ENCODE data around the gene PPM1J. TPM values are rescaled to one million over a fixed set of nuclear protein-coding genes. Genes with fewer than 3 reads are reported as not detected.
A peak's percentile ranks its signal among the peaks of the same experiment; 100 is the strongest.

The PPM1J gene
- total RNA-seq, 5 donors from 2014 or later (not counting 1 experiment from before 2014, with no cell fraction given) = 0.15 to 0.77 (median 0.38) TPM

DNA sequence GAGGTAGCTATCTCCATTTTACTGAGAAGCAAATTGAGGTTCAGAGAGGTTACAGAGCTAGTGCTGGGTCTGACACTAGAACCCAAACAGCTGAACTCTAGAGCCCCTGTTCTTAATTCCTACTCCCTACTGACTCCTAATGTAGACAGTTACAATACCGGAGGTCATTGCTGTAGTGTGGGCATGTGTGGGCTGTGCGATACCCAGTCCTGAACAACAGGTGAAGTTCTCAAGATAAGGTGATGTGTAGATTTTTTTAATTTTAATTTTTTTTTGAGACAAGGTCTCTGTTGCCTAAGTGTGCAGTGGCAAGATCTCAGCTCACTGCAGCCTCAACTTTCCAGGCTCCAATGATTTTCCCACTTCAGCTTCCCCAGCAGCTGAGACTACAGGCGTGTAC, 6.6 kb downstream of the PPM1J start:
- Histone ChIP-seq H3K4me1 (ENCODE audit: control insufficient read depth in 1 of 2, extremely low read depth in 1 of 2, insufficient read depth in 2 of 2, low read length in 2 of 2) (peaks cover 11 to 39% of the 10 kb centered on the region in 2 experiments), H3K27me3 (replicated peaks in 1 of 2; ENCODE audit: control insufficient read depth in 2 of 2, extremely low read depth in 1 of 2, insufficient read depth in 2 of 2, low read length in 1 of 2) (peaks cover 0 to 19% of the 10 kb centered on the region in 2 experiments), H3K27ac (ENCODE audit: low read length) (no peak overlapping the region), H3K9me3 (no peaks in the 10 kb centered on the region), H3K36me3 (ENCODE audit: control insufficient read depth in 2 of 2, extremely low read depth in 1 of 2, insufficient read depth in 1 of 2, low read length in 1 of 2) (no peaks in the 10 kb centered on the region), H3K4me3 (ENCODE audit: control insufficient read depth in 1 of 2, extremely low read depth in 1 of 2, low read length in 1 of 2) (no peak overlapping the region)
- H3K27ac Mint-ChIP-seq = no peak overlapping the region
- ATAC-seq (replicated peaks in 1 of 4) = no peak
- no peaks in the 10 kb centered on the region for H3K36me3 Mint-ChIP-seq
- H3K4me1 Mint-ChIP-seq = peaks cover 27 to 36% (median 28%) of the 10 kb centered on the region in 3 donors
- H3K27me3 Mint-ChIP-seq = no peaks in the 10 kb centered on the region
- H3K4me3 Mint-ChIP-seq = peak overlapping the region; percentile 70 to 87 (median 84)
- POLR2A ChIA-PET = no interaction called here
- CTCF ChIA-PET = interaction anchor here (0.6 to 1.9 kb wide), 10 partner anchors 8 to 1226 kb away, joined by 3 to 7 read pairs (median 3); partner anchors contain the start of genes LRIG2 (in 1 of the 2) and MOV10 (in 1 of the 2)
- H3K9me3 Mint-ChIP-seq = no peaks in the 10 kb centered on the region
- DNase-seq = no peak
- WGBS (ENCODE audit: insufficient coverage) = no CpG with 5 or more reads among the region's 3 CpGs

DNA sequence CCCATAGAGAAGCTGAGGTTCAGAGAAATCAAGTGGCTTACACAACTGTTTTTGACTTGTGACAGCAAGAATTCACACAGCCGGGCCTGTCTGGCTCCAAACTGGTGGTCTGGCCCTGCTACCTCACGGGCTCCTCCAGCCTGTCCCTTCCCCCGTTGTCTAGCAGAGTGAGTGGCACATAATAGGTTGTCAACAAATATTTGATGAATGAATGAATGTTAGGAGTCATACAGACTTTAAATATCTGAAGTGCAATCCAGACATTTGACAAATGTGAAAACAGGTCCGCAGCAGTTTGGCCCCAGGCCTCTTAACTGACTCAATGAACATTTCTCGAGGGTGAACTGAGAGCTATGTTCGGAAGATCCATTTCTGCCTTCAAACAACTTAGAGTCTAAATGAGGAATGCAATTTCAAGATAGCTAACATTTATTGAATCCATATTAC, 7.1 kb downstream of the PPM1J start:
- H3K27ac Mint-ChIP-seq = peak overlapping the region in 1 of 2 donors; percentile 21
- 78% methylated on average over 4 of the region's 6 CpGs for WGBS (ENCODE audit: insufficient coverage)
- POLR2A ChIA-PET = no interaction called here

DNA sequence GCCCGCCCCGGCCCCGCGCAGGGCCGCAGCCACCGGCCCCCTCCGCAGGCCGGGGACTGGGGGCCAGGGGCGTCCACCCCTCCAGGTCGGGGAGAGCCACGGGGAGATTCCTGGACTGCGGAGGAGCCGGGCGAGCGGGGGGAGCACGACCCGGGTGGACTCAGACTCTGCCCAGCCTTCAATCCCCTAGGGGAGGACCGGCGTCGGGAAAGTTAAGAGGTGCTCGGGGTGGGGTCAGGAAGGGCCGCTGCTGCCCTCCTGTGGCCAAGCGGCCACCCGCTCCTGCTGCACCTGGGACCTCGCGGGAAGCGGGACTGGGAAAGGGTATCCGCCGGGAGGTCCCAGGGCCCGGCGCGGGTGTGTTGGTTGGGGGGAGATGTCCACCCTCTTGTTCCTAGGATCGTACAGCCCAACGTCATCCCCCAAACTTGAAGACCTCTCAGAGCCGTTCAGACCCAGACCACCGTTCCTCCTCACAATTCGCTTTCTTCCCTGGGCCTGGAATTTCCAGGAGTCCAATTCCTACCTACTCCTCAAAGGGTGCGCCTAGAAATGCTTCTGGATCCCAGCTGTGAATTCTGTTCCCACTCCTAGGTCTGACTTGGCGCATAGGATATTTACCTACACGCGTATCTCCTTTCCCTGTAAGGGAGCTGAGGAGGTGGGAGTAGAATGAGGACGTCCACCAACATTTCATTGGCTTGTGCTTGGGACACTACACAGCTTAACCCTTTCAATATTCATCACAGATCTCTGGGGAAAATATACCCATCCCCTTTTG, 7.7 kb downstream of the PPM1J start:
- ATAC-seq (replicated peaks in 1 of 4) (peak; percentile 64 to 68 (median 66)), DNase-seq (peak in 25 of 35 experiments; percentile 25 to 75 (median 38))
- ChIA-PET CTCF (interaction anchor here (0.6 to 1.9 kb wide), 11 partner anchors 9 to 365 kb away, joined by 3 to 7 read pairs (median 3); partner anchors contain the start of genes LRIG2 (in 1 of the 2), MOV10 (in 1 of the 2) and ST7L (in 1 of the 2)), POLR2A (no interaction called here)
- H3K36me3 Mint-ChIP-seq = no peaks in the 10 kb centered on the region
- H3K36me3 ChIP-seq (ENCODE audit: control insufficient read depth in 2 of 2, extremely low read depth in 1 of 2, insufficient read depth in 1 of 2, low read length in 1 of 2) = no peaks in the 10 kb centered on the region
- H3K4me1 Mint-ChIP-seq = peaks cover 31 to 44% (median 32%) of the 10 kb centered on the region in 3 donors
- no peaks in the 10 kb centered on the region for H3K9me3 ChIP-seq
- H3K27me3 Mint-ChIP-seq = no peaks in the 10 kb centered on the region
- peaks cover 11 to 42% of the 10 kb centered on the region in 2 experiments for H3K4me1 ChIP-seq (ENCODE audit: control insufficient read depth in 1 of 2, extremely low read depth in 1 of 2, insufficient read depth in 2 of 2, low read length in 2 of 2)
- no peaks in the 10 kb centered on the region for H3K9me3 Mint-ChIP-seq
- 12% methylated on average over 15 of the region's 42 CpGs for WGBS (ENCODE audit: insufficient coverage)
- H3K4me3 ChIP-seq (ENCODE audit: control insufficient read depth in 1 of 2, extremely low read depth in 1 of 2, low read length in 1 of 2) = peak overlapping the region; percentile 57 to 58
- H3K4me3 Mint-ChIP-seq = peak overlapping the region; percentile 70 to 87 (median 84)
- H3K27ac ChIP-seq (ENCODE audit: low read length) = no peak overlapping the region
- peaks cover 0 to 13% of the 10 kb centered on the region in 2 experiments for H3K27me3 ChIP-seq (replicated peaks in 1 of 2; ENCODE audit: control insufficient read depth in 2 of 2, extremely low read depth in 1 of 2, insufficient read depth in 2 of 2, low read length in 1 of 2)
- H3K27ac Mint-ChIP-seq = peak overlapping the region in 1 of 2 donors; percentile 42

More for the DNA sequence above, 7.1 kb downstream of the PPM1J start:
- CTCF ChIA-PET = interaction anchor here (0.6 to 1.9 kb wide), 12 partner anchors 8 to 365 kb away, joined by 3 to 7 read pairs (median 3); partner anchors contain the start of genes LRIG2 (in 1 of the 2), MOV10 (in 1 of the 2) and ST7L (in 1 of the 2)
- Histone ChIP-seq H3K4me3 (ENCODE audit: control insufficient read depth in 1 of 2, extremely low read depth in 1 of 2, low read length in 1 of 2) (no peak overlapping the region), H3K4me1 (ENCODE audit: control insufficient read depth in 1 of 2, extremely low read depth in 1 of 2, insufficient read depth in 2 of 2, low read length in 2 of 2) (peaks cover 11 to 40% of the 10 kb centered on the region in 2 experiments), H3K27ac (ENCODE audit: low read length) (no peak overlapping the region), H3K9me3 (no peaks in the 10 kb centered on the region), H3K27me3 (replicated peaks in 1 of 2; ENCODE audit: control insufficient read depth in 2 of 2, extremely low read depth in 1 of 2, insufficient read depth in 2 of 2, low read length in 1 of 2) (peaks cover 0 to 16% of the 10 kb centered on the region in 2 experiments), H3K36me3 (ENCODE audit: control insufficient read depth in 2 of 2, extremely low read depth in 1 of 2, insufficient read depth in 1 of 2, low read length in 1 of 2) (no peaks in the 10 kb centered on the region)
- Mint-ChIP-seq H3K9me3 (no peaks in the 10 kb centered on the region), H3K27me3 (no peaks in the 10 kb centered on the region), H3K36me3 (no peaks in the 10 kb centered on the region), H3K4me3 (peak overlapping the region; percentile 70 to 87 (median 84)), H3K4me1 (peaks cover 27 to 39% (median 28%) of the 10 kb centered on the region in 3 donors)
- ATAC-seq (replicated peaks in 1 of 4) (no peak), DNase-seq (no peak)

DNA sequence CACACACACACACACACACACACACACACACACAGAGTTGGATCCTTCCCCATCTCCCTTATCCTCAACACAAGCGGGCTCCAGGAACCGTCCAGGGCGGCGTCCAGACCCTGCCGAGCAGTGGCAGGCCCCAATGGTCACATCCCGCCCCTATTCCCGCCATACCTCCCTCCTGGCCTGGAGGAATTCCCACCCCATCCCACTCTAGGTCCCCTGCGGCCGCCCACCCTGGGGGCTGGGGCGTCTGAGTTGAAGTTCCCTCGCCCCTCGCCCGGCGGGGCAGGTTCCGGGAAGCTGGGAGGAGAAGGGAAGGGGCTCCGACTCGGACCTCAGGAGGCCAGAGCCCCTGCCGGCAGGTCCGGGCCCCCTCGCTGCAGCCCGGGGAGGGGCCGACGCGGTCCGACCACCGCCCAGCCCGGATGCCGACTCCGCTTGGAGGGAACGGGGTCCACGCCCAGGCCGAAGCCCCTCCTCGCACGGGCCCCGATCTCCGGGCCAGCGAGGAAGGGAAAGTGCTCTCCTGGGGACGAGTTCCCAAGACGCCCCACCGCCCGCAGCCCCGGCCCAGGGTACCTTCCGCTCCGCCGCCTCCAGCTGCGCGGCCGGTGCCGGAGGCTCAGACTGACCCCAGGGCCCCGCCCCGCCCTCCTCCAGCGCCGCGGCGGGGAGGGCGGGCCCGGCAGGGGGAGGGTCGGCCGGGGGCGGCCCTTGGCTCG, 8.5 kb downstream of the PPM1J start, which contains the start of gene RHOC:
RHOC (minus strand) TSS at position 623 of the 716 bp plus-strand sequence. CDS start 3,328 bp downstream, outside the sequence.
- H3K36me3 ChIP-seq (ENCODE audit: control insufficient read depth in 2 of 2, extremely low read depth in 1 of 2, insufficient read depth in 1 of 2, low read length in 1 of 2) = no peaks in the 10 kb centered on the region
- H3K4me1 Mint-ChIP-seq = peaks cover 38 to 51% (median 39%) of the 10 kb centered on the region in 3 donors
- peak; percentile 45 to 58 (median 50) for ATAC-seq (replicated peaks in 1 of 4)
- H3K27me3 Mint-ChIP-seq = no peaks in the 10 kb centered on the region
- no peaks in the 10 kb centered on the region for H3K36me3 Mint-ChIP-seq
- peak within 1 kb of the TSS; percentile 70 to 87 (median 84) for H3K4me3 Mint-ChIP-seq
- WGBS (ENCODE audit: insufficient coverage) = 19% methylated on average over 56 of the region's 61 CpGs
- no peak within 1 kb of the TSS for H3K27ac ChIP-seq (ENCODE audit: low read length)
- H3K4me3 ChIP-seq (ENCODE audit: control insufficient read depth in 1 of 2, extremely low read depth in 1 of 2, low read length in 1 of 2) = peak within 1 kb of the TSS; percentile 57 to 58
- peak within 1 kb of the TSS; percentile 44 to 79 for H3K27ac Mint-ChIP-seq
- H3K4me1 ChIP-seq (ENCODE audit: control insufficient read depth in 1 of 2, extremely low read depth in 1 of 2, insufficient read depth in 2 of 2, low read length in 2 of 2) = peaks cover 11 to 46% of the 10 kb centered on the region in 2 experiments
- no peaks in the 10 kb centered on the region for H3K9me3 Mint-ChIP-seq
- peak in 5 of 35 experiments; percentile 25 to 52 (median 29) for DNase-seq
- H3K27me3 ChIP-seq (replicated peaks in 1 of 2; ENCODE audit: control insufficient read depth in 2 of 2, extremely low read depth in 1 of 2, insufficient read depth in 2 of 2, low read length in 1 of 2) = peaks cover 0 to 11% of the 10 kb centered on the region in 2 experiments
- no peaks in the 10 kb centered on the region for H3K9me3 ChIP-seq
- ChIA-PET POLR2A (no interaction called here), CTCF (no interaction called here)

DNA sequence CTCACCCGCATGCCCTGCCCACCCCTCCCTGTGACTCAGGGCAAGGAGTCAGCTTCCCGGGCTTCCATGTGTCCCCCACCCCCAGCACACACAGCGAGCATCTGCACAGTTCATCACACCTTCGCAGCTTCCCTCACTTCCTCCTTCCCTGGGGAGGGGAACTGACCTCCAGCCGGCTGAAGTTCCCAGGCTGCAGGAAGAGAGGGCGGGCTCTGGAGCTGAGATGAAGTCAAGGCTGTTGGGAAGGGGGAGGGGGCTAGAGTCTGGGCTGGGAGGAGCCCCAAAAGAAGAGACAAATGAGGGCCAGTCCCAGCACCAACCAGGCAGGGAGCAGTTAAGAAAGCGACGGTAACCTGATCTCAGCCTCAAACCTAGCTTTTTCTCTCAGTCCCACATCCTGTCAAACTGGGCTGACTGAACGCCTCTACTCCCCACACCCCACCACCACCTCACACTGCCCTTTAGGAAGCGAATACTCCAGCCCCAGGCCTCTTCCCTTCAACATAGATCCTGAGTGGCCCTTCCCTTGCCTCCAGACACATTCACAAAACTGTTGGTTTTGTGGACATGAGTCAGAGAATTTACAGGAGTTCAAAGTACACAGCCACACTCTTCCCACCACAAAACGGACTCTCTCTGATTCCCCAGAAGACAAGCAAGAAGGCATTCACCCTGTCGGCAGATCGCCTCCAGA, 10.1 kb downstream of the PPM1J start:
- Mint-ChIP-seq H3K9me3 (no peaks in the 10 kb centered on the region), H3K4me3 (peak overlapping the region; percentile 61 to 74 (median 69)), H3K36me3 (no peaks in the 10 kb centered on the region), H3K4me1 (peaks cover 53 to 67% (median 54%) of the 10 kb centered on the region in 3 donors), H3K27me3 (no peaks in the 10 kb centered on the region), H3K27ac (peak overlapping the region; percentile 79 to 82)
- WGBS (ENCODE audit: insufficient coverage) = 3% methylated on average over 8 of the region's 13 CpGs
- peak in 27 of 35 experiments; percentile 22 to 71 (median 43) for DNase-seq
- Histone ChIP-seq H3K27ac (ENCODE audit: low read length) (peak overlapping the region; percentile 39), H3K4me1 (ENCODE audit: control insufficient read depth in 1 of 2, extremely low read depth in 1 of 2, insufficient read depth in 2 of 2, low read length in 2 of 2) (peaks cover 15 to 62% of the 10 kb centered on the region in 2 experiments), H3K9me3 (no peaks in the 10 kb centered on the region), H3K4me3 (ENCODE audit: control insufficient read depth in 1 of 2, extremely low read depth in 1 of 2, low read length in 1 of 2) (peak overlapping the region in 1 of 2 donors; percentile 27), H3K36me3 (ENCODE audit: control insufficient read depth in 2 of 2, extremely low read depth in 1 of 2, insufficient read depth in 1 of 2, low read length in 1 of 2) (peaks cover 0 to 7% of the 10 kb centered on the region in 2 donors), H3K27me3 (replicated peaks in 1 of 2; ENCODE audit: control insufficient read depth in 2 of 2, extremely low read depth in 1 of 2, insufficient read depth in 2 of 2, low read length in 1 of 2) (peaks cover 0 to 4% of the 10 kb centered on the region in 2 experiments)
- ATAC-seq (replicated peaks in 1 of 4) = peak; percentile 67 to 77 (median 70)
- ChIA-PET POLR2A (interaction anchor here in 1 of 2 donors (0.6 kb wide), 1 partner anchor 250 kb away, joined by 3 read pairs; no protein-coding TSS in a partner anchor), CTCF (interaction anchor here (0.6 to 1.6 kb wide), 5 partner anchors 11 to 315 kb away, joined by 3 to 17 read pairs (median 4); partner anchors contain the start of gene PPM1J (in 1 of the 2))
